ENCODE results near the gene DDN.

Gene DDN

GRCh38 chr12:48999371-49000131 is at the start of gene DDN:
TSS of gene DDN (minus strand) at chr12:48999375. CDS start at chr12:48999287, 88 bp downstream.
- DNase-seq, result peak in 1 of 2 experiments; percentile 43

DNA sequence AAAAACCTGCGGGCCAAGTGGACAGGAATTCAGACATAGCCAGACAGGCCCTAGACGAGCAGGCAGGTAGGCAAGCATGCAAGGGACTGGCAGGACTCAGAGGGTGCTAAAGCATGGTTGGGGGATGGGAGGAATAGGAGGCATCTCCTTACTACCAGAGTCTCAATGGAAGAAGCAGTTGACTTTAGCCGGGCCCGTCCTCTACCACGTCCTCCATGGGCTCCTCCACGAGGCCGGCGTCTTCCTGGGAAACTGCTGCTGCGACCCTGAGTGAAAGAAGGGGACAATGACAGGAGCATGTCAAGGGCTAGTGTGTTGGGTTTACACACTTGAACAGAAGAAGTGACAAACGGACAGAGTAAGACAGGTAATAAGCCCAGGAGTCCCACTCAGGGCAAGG is 49.8 kb upstream of the DDN start:
- DNase-seq, result no peak

GRCh38 chr12:49046129-49046895 is 47.1 kb upstream of the DDN start:
- DNase-seq, result no peak

- DNase-seq, result no peak
Observed at GRCh38 chr12:49044660-49045059, 45.5 kb upstream of the DDN start.

DNA sequence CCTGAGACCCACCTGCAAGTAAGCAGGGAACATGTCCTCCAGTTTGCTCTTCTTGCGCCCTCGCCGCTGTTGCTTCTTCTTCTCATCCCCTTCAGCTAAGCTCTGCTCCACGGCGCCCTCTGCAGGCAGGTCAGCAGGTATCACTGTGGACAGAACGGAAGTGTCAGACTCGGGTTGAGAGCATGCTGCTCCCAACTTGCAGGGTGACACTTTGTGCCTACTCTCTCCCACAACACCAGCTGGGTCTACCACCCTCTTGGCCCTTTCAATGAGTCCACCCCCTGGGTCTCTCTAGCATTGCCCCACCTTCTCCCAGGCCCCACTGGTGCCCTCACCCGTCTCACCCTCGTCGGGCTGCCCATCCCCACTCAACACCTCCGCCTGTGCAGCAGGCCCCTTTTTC is 44.7 kb upstream of the DDN start:
- peak; percentile 79 to 81 for DNase-seq

DNA sequence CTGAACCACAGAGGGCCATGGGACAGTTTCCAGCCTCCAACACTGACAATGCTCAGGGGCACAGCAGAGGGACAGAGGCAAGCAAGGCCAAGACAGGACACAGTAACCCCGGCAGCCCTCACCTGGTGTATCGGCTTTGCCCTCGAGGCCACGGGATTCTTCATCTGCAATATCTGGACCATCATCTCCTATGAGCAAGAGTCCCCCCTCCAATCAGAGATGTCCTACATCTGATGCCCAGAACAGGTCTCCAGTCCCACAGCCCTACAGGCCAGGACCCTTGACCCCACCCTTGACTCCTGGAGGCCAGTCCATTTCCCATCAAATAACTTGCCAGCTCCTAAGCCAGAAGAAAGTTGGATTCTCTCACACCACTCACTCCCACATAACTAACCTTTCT is 44.1 kb upstream of the DDN start:
- DNase-seq, result no peak

GRCh38 chr12:49041881-49042484 is 42.8 kb upstream of the DDN start:
- DNase-seq, result no peak

- no peak for DNase-seq
Observed at GRCh38 chr12:49041036-49041880, 42.1 kb upstream of the DDN start.

DNA sequence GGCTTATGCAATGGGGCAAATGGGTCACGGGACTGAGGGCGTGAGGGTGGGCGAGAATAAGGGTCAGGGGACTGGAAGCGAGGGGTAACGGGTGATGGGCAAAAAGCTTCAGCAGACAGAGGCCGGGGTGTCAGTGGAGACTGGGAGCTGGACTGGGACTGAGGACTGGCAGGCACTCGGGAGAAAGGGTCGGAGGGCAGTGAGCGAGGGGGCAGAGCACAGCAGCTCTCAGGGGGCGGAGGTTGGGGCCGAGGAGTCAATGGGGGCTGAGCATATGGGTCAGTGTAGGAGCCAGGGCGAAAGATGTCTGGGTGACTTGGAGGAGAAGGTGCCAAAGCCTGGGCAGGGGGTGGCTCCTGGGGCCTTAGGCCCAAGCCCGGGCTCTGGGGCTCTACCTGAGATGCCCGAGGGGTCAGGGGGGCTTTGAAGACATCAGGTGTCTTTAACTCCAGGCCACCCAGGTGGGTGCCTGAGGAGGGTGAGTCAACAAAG is 41.2 kb upstream of the DDN start:
- no peak for DNase-seq

DNA sequence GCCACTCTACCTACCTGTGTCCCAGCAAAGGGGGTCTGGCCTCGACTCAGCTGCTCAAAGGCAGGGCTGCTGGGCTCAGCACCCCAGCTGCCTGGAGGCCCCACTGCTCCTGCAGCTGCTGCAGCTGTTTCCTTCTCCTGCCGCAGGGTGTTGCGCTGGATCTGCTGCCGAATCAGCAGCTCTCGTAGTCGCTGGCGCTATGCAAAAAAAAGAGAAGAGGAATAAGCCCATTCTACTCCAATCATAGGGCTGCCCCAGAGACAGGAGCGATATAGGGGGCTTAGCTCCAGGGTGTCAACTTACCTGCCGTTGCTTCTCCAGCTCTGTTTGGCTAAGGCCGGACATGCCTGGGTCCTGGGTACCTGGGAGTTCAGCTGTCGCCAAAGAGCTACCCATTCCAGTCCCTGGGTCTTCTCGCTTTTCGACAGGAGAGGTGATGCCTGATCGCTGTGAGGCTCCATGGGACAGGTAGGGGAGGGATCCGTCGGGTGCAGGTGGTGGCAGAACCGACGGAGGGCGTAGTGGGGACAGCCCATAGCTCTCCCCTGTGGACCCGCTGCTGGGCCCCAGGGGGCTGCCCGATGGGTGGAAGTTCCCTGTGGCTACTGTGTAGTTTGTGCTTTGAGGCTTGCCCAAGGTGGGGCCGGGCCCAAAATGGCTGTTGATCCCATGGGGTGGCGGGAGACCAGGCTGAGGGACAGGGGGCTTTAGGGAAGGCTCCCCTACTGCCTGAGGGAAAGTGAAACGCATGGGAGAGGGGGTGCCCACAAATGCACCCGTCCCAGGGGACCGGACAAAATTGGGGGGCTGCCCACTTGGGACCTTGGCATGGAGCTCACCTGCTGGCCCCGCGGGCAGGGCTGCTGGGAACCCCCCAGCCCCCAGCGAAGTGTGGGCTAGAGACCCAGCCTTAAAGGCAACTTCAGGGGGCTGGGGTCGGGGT is 40.5 kb upstream of the DDN start:
- DNase-seq, result no peak

DNA sequence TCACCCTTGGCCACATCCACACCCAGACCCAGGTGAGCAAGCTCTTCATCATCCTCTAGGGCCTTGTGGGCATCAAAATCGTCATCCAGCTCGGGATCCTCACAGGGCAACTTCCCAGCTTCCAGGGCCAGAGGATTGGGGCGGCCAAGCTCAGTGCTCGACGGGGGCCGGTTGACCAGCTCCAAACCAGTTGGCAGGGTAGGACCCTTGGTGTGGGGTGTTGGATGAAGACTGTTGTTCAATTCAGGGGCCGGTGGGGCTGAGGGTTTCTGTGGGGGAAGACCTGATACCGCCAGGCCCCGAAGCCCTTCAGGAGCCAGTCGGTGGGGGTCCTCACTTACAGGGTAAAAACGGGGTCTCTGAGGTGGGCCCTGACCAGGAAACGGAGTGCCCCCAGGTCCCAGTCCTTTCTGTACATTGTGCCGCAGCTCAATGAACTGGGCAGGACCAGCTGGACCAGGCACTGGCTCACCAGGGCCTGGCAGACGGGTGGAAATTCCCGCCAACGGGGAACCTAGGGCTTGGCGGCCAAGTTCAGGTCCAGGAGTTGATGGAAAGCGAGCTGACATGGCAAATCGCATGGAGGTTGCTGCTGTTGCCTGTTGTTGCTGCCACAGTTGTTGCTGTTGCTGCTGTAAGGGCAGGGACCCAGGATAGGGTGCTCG is 39.2 kb upstream of the DDN start:
- no peak for DNase-seq

DNA sequence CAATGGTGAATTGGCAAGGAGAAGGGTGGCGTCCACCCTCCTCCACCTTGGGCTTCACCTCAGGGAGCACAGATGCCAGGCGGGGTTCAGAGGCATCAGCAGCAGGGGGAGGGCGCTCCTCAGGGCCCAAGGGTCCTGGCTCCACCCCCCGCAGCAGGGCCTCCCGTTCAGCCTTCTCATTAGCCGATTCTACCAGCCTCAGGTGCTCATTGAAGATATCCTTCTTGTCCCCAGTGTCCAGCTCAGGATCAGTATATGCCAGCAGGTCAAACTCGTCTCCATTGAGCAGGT is 38.7 kb upstream of the DDN start:
- no peak for DNase-seq

DNA sequence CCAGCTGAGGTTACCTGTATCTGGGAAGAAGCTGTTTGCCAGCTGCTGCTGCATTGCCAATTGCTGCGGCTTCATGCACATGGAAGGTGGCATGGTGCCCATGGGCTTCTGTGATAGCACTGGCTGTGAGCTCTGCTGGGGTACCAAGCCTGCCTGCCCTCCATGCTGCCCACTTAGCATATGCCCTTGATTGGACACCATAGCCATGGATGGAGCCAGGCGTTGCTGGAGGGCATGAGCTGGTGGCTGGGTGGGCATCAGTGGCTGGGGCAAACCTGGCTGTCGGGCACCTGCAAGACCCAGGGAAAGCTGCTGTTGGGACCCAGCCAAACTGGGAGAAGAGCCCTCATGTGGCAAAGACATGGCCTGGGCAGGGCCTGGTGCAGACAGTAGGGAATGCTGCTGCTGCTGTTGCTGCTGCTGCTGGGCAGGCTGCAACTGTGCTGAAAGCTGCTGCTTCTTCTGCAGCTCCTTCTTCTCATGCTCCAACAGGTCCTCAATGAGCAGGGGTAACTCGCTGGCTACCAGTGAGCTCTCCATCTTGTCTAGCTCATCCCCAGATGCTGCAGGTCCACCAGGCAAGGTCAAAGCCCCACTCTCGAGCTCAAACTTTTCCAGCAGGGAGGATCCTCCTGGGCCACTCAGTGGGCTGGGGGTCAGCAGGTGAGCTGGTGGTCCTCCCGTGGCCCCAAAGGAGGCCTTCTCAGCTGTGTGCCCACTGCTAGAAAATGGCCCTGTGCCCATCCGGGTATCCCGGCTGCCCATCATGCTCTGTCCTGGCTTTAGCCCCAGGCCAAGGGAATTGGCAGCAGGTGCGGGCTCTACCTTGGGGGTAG is 38.2 kb upstream of the DDN start:
- no peak for DNase-seq

DNA sequence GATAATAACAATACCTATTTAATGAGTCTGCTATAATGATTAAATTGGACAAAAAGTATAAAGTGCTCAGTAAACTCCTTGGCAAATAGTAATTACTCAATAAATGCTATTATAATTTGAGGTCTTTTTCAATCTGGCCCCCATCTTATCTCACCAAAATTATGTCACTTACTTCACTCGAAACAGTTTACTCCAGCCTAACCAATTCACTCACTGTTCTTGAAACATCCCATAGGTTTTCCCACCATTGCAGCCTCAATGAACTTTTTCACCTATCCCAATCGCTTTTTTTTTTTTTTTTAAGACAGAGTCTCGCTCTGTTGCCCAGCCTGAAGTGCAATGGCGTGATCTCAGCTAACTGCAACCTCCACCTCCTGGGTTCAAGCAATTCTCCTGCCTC is 36.9 kb upstream of the DDN start:
- DNase-seq, result no peak

DNA sequence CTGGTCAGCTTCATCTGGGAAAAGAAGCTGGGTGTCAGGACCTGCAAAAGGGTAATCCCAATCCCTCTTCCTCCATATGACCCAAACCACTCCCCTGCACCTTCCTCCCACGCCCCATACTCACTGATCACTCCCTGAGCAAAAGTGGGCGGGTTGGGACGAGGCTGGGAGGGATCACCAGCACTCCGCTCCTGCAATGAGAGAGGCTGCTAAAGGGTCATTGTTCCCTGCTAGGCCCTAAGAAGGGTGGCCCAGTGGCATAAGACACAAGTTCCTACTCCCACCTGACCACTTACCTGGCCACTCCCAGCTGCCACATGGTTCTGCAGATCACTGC is 35.1 kb upstream of the DDN start:
- no peak for DNase-seq

GRCh38 chr12:49033611-49034285 is 34.6 kb upstream of the DDN start:
- no peak for DNase-seq

GRCh38 chr12:49032679-49033447 is 33.7 kb upstream of the DDN start:
- no peak for DNase-seq

GRCh38 chr12:49032276-49032675 is 33.1 kb upstream of the DDN start:
- no peak for DNase-seq

- no peak for DNase-seq
Observed at GRCh38 chr12:49031573-49032161, 32.5 kb upstream of the DDN start.

Measured in activated CD4-positive, alpha-beta T cell treated with anti-CD3 and anti-CD28 coated beads, Interleukin-2, amount 50 U/mL, for 4 hours (primary cell).